ENCODE results near the gene CEP112.

The CEP112 gene

DNA sequence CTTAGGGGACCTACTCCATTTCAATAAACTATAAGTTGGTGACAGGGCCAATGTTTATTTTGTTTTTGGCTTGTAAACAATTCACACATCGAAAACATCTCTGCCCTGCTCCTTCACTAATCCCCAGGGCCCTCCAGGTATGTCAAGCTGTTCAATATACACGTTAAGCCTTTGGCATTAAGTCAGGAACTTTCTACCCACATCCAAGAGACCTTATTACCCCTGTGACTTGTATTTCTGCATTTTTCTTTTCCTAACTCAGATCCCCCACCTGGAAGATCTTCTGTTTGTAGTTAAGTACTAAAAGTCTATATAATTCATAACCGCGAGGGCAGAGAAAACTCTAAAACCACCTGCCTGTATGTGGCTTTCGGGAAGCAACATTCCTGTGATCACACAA is 523.7 kb downstream of the CEP112 start:
- no peak for DNase-seq

- DNase-seq, result no peak
Observed at GRCh38 chr17:65667656-65668055, 524.3 kb downstream of the CEP112 start.

- no peak for DNase-seq
Observed at GRCh38 chr17:65666876-65667321, 525.0 kb downstream of the CEP112 start.

DNA sequence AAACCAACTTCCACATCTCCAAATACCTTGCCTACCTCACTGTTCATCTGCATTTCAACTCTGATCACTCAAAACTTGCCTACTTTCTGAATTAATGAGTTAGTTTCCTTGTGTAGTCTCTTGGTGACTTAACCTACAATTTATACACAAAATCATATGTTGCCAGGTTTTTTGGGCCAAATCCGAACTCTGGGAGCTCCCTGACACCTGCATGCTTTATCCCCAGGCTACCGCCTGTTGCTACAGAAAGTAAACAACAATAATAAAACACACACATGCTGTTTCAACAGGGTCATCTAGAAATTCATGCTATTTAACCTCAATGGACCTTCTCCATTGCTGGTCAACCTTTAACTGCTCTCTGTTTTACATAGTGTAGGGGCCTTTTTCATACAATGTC is 526.0 kb downstream of the CEP112 start:
- DNase-seq, result no peak

DNA sequence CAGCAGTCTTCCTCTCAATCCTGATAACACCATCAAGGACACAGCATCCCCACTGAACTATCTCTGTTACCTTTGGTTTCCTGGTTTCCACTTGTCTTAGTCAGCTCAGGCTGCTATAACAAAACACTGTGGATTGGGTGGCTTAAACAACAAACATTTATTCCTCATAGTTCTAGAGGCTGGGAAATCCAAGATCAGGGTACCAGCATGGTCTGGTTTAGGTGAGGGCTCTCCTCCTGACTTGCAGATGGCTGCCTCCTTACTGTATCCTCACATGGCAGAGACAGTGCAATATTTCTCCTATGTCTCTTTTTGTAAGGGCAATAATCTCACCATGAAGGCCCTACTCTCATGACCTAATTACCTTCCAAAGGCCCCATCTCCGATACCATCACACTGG is 527.2 kb downstream of the CEP112 start:
- no peak for DNase-seq

DNA sequence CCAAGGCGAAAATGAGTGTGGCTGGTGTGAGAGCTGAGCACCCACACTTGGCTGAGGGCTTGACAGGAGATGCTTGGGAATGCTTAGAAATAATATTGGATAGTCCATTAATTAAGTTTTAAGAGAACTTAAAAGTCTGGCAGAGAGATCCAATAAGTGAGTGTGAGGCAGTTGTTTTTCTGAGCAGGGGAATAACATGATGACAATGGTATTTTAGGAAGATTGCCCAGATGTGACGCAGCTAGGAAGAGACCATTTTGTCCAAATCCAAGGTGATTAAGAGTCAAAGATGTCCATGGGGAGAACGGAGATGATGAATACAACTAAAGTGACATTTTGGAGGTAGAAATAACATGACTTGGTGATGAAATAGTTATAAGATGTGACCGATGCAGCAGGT is 527.7 kb downstream of the CEP112 start:
- no peak for DNase-seq

GRCh38 chr17:65662196-65662595 is 529.7 kb downstream of the CEP112 start:
- DNase-seq, result no peak

- DNase-seq, result no peak
Observed at GRCh38 chr17:65660947-65661346, 531.0 kb downstream of the CEP112 start.

GRCh38 chr17:65660078-65660477 is 531.9 kb downstream of the CEP112 start:
- no peak for DNase-seq

DNA sequence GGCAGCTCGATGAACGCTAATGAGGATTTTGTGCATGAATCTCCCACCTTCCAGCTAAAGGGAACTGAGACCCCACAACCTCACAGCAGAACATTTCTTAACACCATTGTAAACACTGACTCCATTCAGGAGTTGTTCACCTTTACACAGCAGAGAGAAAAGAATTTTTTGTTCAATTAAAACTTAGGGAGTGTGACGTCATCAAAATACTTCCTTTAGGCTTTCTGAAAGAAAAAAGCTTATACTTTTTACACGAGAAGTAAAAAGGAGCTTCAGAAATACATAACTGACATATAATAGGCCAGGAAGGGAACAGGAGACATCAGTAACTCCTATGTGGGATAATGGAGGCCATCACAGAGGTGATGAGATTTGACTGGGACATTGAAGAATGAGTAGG is 532.4 kb downstream of the CEP112 start:
- no peak for DNase-seq

DNA sequence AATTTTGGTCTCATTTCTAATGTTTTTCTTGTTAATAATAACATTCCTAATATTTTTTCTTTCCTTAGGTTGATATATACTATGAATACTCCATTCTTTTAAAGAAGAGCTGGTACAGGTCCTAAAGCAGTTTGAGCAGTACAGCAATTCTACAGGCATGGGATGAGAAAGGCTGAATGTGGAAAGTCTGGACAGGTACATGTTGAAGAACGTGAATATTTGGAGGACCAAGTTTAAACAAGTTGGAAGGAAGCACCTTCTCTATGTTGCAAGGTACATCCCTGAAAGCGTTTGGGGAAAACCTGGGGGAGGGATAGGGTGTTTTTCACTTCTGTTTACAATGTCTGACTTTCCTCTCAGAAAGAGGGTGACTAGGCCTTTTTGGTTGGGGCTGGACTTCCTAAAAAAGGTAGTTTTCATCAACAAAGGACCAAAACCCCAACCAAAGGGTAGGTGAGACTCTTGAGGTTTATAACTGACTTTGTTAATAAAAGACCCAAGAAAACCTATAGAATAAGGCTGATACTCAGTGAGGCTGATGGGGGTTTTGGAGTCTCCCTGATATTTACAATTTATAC is 534.6 kb downstream of the CEP112 start:
- no peak for DNase-seq

- no peak for DNase-seq
Observed at GRCh38 chr17:65656390-65657250, 535.3 kb downstream of the CEP112 start.

DNA sequence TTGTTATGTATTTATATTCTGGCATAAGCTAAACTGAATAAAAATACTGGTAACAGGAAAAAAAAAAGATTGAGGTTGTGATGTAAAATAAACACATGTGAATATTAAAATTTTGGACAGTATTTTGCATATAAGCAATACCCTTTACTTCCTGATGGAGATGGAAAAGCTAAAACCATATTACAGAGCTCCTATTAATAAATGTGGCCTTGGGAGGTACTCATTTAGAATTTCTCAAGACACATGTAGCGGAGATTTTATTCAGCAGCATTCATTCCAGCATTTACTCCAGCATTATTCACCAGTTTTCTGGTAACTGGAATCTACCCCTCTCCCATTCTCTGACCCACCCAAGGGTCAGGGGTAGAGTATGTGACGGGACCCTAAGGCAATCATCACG is 536.2 kb downstream of the CEP112 start:
- no peak for DNase-seq

- no peak for DNase-seq
Observed at GRCh38 chr17:65644545-65644944, 547.4 kb downstream of the CEP112 start.

- no peak for DNase-seq
Observed at GRCh38 chr17:65638221-65638975, 553.5 kb downstream of the CEP112 start.

DNA sequence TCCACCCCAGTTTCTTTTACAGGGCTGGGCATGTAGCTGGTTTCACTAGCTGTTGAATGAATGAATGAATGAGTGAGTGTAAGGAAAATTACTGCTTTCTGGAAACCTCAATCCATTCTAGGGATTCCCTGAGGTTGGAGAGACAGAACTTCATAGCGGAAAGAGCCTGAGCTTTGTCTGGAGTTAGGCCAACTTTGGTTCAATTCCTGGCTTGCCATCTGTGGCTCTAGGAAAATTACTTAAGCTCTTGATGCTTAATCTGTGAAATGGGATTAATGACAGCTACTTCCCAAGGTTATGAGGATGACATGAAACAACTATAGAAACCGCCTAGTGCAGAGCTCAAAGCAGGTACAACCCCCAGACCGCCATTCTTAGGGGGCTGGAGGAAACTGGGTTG is 554.1 kb downstream of the CEP112 start:
- DNase-seq, result no peak

- no peak for DNase-seq
Observed at GRCh38 chr17:65634533-65634932, 557.4 kb downstream of the CEP112 start.

- no peak for DNase-seq
Observed at GRCh38 chr17:65633988-65634387, 557.9 kb downstream of the CEP112 start.

DNA sequence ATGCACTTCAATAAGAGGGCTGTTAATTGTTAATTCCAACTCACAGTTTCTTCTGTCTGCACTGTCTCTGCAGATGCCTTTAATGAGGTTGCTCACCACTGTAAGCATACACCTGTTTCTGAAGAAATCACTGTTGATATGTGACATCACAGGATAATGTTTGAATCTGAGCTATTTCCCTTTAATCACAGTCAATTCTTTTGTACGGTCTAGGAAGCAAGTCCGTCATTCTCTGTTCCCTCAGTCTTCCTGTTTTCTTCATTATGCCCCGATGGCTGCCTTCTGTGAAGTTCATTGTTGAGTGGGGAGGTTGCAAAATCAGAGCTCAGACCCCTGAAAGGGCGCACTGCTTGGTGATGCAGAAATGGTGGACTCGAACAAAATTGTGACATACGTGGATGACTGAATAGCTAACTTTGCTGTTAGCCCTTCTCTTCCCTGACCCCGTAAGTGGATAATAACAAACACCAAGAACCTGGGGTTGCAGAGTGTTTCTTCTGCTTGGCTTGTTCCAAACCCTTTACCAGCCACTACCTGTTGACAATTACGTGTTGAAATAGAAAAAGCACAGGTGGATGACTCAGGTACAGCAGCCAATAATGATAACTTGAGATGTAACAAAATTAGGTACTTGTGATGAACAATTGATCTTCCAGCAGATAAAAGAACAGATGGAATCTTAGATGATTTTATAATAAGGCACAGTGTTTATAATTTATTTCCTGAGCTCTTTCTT is 558.6 kb downstream of the CEP112 start:
- no peak for DNase-seq

DNA sequence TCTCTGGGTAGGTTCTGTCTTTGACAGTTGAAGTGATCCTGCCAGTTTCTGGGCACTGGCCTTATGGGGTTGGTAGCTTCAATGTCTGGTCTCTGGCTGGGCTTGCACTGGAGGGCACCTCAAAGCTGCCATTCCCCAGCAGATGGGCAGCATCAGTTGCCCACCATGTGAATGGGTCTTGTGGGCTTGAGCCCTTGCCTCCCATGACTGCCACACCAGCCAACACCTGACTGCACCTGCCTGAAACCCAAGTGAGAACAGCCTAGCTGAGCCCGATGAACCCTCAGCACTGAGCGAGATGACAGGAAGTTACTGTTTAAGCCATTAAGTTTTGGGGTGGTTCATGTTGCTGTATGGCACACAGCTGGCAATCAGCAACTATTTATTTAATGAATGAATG is 561.4 kb downstream of the CEP112 start:
- no peak for DNase-seq

- no peak for DNase-seq
Observed at GRCh38 chr17:65629234-65629690, 562.7 kb downstream of the CEP112 start.

GRCh38 chr17:65628644-65629036 is 563.3 kb downstream of the CEP112 start:
- no peak for DNase-seq

Data from NCI-H1436 treated with DMSO at 0.1 percent for 48 hours (cell line).